H7 (cell line): ENCODE measurements around the gene NOTCH2. TPM values are rescaled to one million over a fixed set of nuclear protein-coding genes. Genes with fewer than 3 reads are reported as not detected.
A peak's percentile ranks its signal among the peaks of the same experiment; 100 is the strongest.

Experiments
- DNase-seq: peaks from one replicate; pipeline ENCODE4 v3.0.0; 2012
- H3K27me3 ChIP-seq: 2 replicates; pipeline ENCODE4 v1.6.0; 2011; ENCODE audit warnings: mild to moderate bottlenecking, low read length; ENCODE audit not compliant: control insufficient read depth, insufficient read depth
- H3K36me3 ChIP-seq: replicated peaks from 2 replicates; pipeline ENCODE4 v1.5.1; 2011; ENCODE audit warnings: low read length; ENCODE audit not compliant: control insufficient read depth, insufficient read depth
- H3K4me3 ChIP-seq: 2 replicates; pipeline ENCODE4 v1.5.1; 2011; ENCODE audit warnings: low read depth, mild to moderate bottlenecking, control low read depth, low read length, moderate library complexity; ENCODE audit not compliant: insufficient read depth
- total RNA-seq: library from RNA; depleted of rRNA; stranded (reverse); fragments of >200 nt; shearing (Covaris generic); gene quantifications from 2 replicates; pipeline ENCODE4 v1.2.3, GENCODE V29; 2014

Gene NOTCH2
- total RNA-seq, 1 experiment from 2014 or later = 52.4 TPM

DNA sequence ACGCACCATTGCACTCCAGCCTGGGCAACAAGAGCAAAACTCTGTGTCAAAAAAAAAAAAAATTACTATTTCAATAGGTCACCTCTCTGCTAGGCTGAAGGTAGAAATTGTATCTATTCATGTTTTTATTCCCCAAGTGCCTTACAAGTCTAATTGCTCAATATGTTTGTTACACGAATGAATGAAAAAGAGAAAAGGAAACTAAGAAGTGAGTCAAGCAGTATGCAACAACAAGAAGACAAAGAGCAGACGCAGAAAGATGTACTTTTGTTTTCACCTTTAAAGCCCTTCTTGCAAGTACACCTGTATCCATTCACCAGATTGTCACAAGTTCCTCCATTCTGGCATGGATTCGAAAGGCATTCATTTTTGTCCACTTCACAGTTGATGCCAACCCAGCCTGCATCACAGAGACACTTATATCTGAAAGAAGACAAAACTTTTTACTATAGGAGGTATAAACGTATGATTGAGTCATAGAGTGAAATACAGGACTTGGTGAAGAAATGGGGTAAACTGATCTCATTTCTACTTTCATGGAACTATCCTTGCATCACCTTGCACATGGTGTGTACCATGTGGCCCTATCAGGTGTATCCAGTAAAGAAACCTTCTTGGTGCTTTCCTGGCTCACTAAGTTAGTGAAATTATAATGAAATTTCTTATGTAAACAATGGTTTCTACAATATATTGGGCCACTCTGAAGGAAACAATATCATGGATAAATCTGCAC lies 116.0 kb downstream of the NOTCH2 start:
- DNase-seq = no peak
- no peak overlapping the region for H3K4me3 ChIP-seq
- no peaks in the 10 kb centered on the region for H3K27me3 ChIP-seq
- H3K36me3 ChIP-seq = no peaks in the 10 kb centered on the region

DNA sequence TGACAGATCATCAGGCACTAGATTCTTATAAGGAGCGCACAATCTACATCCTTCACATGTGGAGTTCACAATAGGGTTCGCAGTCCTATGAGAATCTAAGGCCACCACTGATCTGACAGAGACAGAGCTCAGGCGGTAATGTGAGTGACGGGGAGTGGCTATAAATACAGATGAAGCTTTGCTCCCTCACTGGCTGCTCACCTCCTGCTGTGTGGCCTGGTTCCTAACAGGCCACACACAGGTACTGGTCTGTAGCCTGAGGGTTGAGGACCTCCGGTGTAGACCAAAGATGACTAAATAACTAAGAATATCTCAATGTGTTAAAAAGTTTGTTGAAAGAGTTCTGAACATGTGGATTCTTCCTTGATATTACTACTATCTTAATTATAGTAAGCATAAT lies 117.0 kb downstream of the NOTCH2 start:
- no peaks in the 10 kb centered on the region for H3K27me3 ChIP-seq
- peaks cover 2% of the 10 kb centered on the region; the same call in 1 of the 2 replicates for H3K36me3 ChIP-seq
- DNase-seq = no peak
- no peak overlapping the region for H3K4me3 ChIP-seq

DNA sequence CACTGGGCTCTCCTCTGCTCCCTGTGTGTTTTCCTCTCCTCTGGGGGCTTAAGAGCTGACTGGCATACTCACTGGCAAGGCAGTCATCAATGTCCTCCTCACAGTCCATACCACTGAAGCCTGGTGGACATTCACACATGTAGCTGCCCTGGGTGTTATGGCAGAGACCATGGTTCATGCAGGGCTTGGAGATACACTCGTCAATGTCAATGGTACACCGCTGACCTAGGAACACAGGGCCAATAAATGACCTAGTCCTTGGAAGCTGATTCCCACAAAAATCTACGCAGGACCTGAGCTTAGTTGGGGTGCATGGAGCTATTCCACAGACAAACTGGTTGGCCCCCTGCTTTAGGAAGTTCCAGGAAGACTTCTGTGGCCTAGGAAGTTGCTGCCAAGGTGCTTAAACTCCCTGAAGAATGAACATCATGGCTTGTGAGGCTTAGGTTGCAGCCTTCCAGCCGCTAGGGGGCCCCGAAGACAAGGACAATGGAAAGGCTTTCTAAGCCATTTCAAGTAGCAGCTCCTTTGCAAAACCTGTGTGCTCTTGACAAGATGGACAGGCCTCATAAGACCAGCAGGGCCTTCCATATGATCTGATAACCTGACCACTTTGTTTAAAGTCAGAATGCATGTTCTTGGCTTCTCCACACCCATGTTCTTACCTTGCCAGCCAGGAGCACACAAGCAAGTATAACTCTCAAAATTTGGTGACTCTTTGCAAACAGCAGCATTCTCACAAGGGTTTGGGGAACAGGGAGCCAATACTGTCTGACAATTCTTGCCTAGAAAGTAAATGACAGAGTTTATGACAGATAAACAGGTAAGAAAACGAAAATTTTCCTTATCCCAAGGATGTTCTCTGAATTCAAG lies 120.9 kb downstream of the NOTCH2 start:
- Histone ChIP-seq H3K27me3 (no peaks in the 10 kb centered on the region), H3K4me3 (no peak overlapping the region), H3K36me3 (peaks cover 2% of the 10 kb centered on the region; the same call in 1 of the 2 replicates)
- DNase-seq = peak; percentile 54

DNA sequence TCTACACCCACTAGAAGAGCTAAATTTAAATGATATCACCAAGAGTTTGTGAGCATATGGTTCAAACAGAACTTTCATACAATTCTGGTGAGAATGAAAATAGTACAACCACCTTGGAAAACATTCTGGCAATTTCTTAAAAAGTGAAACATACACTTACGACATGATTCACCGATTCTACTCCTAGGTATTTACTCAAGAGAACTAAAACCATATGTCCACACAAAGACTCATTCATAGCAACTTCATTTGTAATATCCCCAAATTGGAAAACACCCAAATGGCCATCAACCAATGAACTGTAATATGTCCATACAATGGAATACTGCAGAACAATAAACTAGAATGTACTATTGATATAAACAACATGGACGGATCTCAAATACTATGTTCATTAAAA lies 122.0 kb downstream of the NOTCH2 start:
- Histone ChIP-seq H3K4me3 (no peak overlapping the region), H3K36me3 (peaks cover 2% of the 10 kb centered on the region; the same call in 1 of the 2 replicates), H3K27me3 (no peaks in the 10 kb centered on the region)
- no peak for DNase-seq

DNA sequence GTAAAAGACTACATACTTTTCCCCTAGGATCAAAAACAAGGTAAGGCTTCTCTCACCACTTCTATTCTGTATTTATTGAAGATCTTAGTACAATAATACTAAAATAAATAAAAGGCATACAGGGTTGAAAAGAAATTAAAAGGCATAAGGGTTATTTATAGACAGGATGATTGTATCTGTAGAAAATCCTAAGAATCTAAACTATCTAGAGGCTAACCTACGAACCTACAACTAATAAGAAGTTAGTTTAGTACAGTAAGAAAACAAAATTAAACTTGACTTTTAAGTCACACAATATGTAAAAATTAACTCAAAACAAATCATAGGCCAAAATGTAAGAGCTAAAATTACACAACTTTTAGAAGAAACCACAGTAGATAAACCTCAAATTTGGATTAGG lies 122.7 kb downstream of the NOTCH2 start:
- no peak overlapping the region for H3K4me3 ChIP-seq
- no peak for DNase-seq
- H3K27me3 ChIP-seq = no peaks in the 10 kb centered on the region
- peaks cover 2% of the 10 kb centered on the region; the same call in 1 of the 2 replicates for H3K36me3 ChIP-seq

DNA sequence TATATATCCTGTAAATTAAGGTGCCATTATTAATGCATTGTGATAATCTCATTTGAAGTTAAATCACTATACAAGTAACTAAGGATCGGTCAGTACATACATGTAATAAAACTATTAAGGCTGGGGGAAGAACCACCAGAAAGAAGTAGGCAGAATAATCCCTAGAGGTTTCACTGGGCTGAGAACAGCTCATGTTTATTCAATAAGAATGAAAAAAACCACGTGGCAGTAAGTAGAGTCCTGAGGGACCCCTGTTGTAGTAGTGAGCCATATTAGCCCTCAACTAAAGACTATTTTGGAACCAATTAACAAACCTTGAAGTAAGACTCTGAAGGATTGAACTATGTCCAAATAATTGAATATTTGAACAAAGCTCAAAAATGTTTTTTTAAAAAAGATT lies 126.2 kb downstream of the NOTCH2 start:
- Histone ChIP-seq H3K4me3 (no peak overlapping the region), H3K36me3 (peaks cover under 1% of the 10 kb centered on the region; the same call in 1 of the 2 replicates), H3K27me3 (no peaks in the 10 kb centered on the region)
- no peak for DNase-seq

DNA sequence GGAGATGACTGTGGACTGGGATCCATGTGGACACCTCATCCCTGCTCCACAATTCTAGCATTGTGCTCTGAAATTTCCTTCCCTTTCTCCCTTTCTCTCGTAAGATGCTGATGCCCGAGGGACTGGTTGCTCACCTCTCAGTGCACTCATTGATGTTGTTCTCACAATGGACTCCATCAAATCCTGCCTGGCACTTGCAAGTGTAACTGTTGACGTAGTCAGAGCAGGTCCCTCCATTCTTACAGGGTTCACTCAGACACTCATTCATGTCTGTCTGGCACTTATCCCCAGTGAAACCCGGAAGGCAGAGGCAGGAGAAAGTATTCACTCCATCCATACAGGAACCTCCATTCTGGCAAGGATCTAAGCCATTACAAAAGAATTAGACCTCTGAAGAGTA lies 128.1 kb downstream of the NOTCH2 start:
- H3K27me3 ChIP-seq = no peaks in the 10 kb centered on the region
- DNase-seq = no peak
- H3K36me3 ChIP-seq = no peaks in the 10 kb centered on the region; the same call in 1 of the 2 replicates
- H3K4me3 ChIP-seq = no peak overlapping the region

DNA sequence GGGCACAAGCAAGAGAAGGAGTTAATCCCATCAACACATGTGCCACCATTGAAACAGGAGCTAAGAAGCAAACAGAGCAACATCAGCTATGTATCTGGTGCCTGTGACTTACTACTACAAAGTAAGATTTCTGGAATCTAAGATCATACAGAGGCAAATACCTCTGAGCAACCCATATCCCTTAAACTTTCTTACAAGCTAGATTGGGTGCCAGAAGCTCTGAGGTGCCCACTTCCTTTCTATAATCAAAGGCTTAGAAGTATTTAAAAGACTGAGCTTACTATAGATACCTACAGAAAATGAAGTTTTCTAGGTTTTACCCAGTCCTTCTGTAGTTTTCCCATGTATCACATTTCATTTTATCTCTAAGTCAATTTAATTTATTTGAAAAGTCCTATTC lies 128.8 kb downstream of the NOTCH2 start:
- H3K36me3 ChIP-seq = peaks cover 1% of the 10 kb centered on the region
- H3K27me3 ChIP-seq = no peaks in the 10 kb centered on the region
- no peak overlapping the region for H3K4me3 ChIP-seq
- no peak for DNase-seq

DNA sequence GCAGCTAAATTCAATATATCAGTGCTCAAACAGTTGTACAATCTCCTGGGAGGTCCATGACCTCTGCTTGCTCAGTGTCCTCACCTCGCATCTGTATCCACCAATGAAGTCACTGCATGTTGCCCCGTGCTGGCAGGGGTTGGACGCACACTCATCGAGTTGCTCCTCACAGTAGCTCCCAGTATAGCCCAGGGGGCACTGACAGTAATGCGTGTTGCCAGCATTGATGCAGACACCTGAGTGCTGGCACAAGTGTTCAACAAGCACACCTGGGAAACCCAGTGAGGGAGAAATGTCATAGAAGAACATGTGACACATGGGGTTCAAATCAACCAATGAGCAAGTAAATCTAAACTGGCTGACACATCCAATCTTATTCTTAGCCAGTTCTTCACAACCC lies 132.3 kb downstream of the NOTCH2 start:
- Histone ChIP-seq H3K36me3 (peaks cover 1% of the 10 kb centered on the region), H3K27me3 (no peaks in the 10 kb centered on the region), H3K4me3 (no peak overlapping the region)
- no peak for DNase-seq

DNA sequence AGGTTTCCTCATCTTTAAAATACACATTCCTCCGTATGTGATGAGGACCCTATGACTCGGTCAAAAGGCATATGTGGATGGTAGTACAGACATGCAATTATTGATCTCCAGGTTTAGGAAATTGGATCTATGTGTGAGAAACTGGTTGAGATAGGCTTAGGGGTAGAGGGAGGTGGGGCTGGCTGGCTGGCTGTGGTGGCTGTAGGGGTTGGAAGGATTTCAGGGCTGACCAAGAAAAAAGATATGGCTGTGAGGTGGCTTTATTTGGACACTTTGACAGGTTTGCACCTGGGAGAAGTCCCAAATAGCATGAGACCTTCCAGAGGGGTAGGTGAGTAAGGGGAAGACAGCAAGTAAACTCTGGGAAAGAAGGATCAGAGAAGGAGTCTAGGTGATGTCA lies 133.5 kb downstream of the NOTCH2 start:
- H3K4me3 ChIP-seq = no peak overlapping the region

DNA sequence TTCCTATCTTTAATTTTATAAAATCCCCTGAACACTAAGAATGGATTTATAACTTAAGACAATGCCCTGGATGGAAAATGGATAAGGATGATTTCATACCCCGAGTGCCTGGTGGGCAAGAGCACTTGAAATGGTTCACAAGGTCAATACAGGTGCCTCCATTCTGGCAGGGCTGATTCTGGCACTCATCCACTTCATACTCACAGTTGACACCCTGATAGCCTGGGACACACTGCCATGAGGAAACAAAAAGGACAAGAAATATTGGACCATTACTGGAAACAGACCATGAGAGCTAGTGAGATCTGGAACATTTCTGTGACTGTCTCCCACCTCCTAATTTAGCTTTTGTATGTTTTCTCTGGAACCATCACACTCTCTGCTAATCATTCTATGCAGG lies 134.1 kb downstream of the NOTCH2 start:
- H3K4me3 ChIP-seq = no peak overlapping the region
- no peak for DNase-seq
- no peaks in the 10 kb centered on the region for H3K27me3 ChIP-seq
- H3K36me3 ChIP-seq = peaks cover 1% of the 10 kb centered on the region

More for the DNA sequence above, 133.5 kb downstream of the NOTCH2 start:
- DNase-seq = no peak
- Histone ChIP-seq H3K27me3 (no peaks in the 10 kb centered on the region), H3K36me3 (peaks cover 1% of the 10 kb centered on the region)

DNA sequence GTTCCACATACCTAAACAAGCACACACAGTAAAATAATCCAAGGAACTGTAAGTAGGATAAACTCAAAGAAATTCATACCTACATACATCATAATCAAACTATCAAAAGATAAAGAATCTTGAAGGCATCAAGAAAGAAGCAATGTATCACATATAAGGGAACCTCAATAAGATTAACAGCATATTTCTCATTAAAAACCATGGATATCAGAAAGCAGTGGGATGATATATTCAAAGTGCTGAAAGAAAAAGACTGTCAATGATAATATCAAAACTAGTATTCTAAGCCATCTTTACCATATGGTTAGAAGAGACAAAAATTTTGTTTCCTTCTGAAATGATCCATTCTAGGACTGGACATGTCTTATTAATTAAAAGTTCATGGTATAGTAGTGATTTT lies 136.1 kb downstream of the NOTCH2 start:
- DNase-seq = no peak
- Histone ChIP-seq H3K36me3 (peaks cover 1% of the 10 kb centered on the region), H3K4me3 (no peak overlapping the region), H3K27me3 (no peaks in the 10 kb centered on the region)

DNA sequence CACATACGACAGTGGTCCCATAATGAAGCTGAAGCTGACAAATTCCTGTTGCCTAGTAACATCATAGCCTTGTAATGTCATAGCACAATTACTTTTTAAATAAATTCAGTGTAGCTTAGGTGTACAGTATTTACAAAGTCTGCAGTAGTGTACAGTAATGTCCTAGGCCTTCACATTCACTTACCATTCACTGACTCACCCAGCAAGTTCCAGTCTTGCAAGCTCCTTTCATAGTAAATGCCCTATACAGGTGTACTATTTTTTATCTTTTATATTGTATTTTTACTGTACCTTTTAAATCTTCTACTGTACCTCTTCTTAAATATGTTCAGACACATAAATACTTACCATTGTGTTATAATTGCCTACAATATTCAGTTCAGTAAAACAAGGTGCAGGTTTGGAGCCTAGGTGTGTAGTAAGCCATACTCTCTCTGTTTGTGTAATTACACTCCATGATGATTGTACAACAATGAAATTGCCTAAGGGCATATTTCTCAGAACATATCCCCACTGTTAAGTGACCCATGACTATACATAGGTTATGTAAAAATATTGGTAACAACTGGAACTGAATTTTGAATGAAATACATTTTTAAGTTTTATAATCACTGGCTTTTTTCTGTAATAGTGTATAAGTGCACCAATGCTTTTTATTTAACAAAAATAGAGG lies 139.7 kb downstream of the NOTCH2 start:
- Histone ChIP-seq H3K4me3 (no peak overlapping the region), H3K36me3 (peaks cover 5% of the 10 kb centered on the region), H3K27me3 (no peaks in the 10 kb centered on the region)
- DNase-seq = no peak

DNA sequence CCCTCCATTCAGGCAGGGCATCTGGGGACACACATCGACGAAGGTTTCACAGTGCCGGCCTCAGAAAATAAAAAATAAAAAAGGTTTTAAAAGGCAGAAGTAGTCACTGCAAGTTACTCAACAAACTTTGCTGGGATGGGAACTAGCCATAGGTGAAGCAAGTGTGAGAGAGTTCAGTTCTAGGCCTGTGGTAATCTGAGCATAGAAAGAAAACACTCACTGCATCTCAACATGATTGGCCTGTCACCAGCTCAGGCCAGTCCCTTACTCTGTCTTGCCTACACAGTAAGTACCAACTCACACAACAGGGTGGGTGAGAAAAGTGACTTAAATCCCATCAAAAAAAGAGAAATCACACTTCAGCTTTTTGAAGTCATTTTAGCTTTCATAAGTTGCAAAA lies 142.9 kb downstream of the NOTCH2 start:
- no peak for DNase-seq
- no peak overlapping the region for H3K4me3 ChIP-seq
- no peaks in the 10 kb centered on the region for H3K27me3 ChIP-seq
- H3K36me3 ChIP-seq = peaks cover 10% of the 10 kb centered on the region
